ENCODE data around the gene PLXNA2.

DNA sequence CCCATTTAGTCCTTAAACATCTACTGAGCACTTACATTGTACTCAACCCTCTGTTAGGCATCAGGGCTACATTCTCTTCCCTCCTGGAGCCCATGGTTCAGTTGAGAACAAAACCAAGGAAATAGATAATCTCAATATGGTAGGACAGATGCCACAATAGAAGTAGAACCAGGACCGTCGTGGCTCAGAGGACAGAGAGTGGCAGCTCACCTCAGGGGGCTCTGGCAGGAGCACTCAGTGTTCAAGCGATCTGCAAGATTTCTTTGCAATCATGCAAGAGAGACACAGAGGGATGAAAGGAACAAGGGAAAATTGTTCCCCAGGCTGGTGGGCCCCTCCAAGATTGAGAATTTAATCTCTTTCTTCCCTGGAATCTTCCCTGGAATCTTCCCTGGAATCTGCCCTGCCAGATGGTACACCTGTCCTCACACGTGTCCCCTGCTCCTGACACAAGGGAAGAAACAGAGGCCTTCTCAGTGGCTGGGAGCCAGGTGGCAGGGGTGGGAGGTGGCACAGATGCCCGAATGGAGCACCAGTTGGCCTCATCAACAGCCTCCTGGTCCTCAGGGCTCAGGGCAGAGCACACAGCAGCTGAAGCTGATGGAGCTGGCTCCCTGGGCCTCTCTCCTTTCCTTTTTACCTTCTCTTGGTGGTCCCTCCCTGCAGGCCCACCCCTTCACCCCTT is 135.4 kb downstream of the PLXNA2 start:
- TF ChIP-seq SRSF9 (IDR thresholded peaks at IDR 0.05; ENCODE audit: borderline replicate concordance, insufficient read depth, low read depth, low read length, poor library complexity, severe bottlenecking) (no peak), HNRNPUL1 (IDR thresholded peaks at IDR 0.05; ENCODE audit: low read depth, low read length) (no peak), ZNF773 (CRISPR knock-in tag; IDR thresholded peaks at IDR 0.05; ENCODE audit: borderline replicate concordance) (no peak), NFE2L2 (IDR thresholded peaks at IDR 0.05; ENCODE audit: low read length) (no peak), ZNF350 (CRISPR knock-in tag; IDR thresholded peaks at IDR 0.05; ENCODE audit: borderline replicate concordance, low read depth) (no peak), SP1 (IDR thresholded peaks at IDR 0.05) (no peak), SP1 (CRISPR knock-in tag; IDR thresholded peaks at IDR 0.05) (no peak), SIX1 (CRISPR knock-in tag; IDR thresholded peaks at IDR 0.05; ENCODE audit: borderline replicate concordance) (no peak), POLR2AphosphoS2 (IDR thresholded peaks at IDR 0.05; ENCODE audit: low read depth, low read length) (no peak), CHCHD3 (CRISPR knock-in tag; IDR thresholded peaks at IDR 0.05) (no peak)
- TF ChIP-seq, protein P1, sequence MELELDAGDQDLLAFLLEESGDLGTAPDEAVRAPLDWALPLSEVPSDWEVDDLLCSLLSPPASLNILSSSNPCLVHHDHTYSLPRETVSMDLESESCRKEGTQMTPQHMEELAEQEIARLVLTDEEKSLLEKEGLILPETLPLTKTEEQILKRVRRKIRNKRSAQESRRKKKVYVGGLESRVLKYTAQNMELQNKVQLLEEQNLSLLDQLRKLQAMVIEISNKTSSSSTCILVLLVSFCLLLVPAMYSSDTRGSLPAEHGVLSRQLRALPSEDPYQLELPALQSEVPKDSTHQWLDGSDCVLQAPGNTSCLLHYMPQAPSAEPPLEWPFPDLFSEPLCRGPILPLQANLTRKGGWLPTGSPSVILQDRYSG (CRISPR knock-in tag; IDR thresholded peaks at IDR 0.05): no peak
- TF ChIP-seq, protein P2, sequence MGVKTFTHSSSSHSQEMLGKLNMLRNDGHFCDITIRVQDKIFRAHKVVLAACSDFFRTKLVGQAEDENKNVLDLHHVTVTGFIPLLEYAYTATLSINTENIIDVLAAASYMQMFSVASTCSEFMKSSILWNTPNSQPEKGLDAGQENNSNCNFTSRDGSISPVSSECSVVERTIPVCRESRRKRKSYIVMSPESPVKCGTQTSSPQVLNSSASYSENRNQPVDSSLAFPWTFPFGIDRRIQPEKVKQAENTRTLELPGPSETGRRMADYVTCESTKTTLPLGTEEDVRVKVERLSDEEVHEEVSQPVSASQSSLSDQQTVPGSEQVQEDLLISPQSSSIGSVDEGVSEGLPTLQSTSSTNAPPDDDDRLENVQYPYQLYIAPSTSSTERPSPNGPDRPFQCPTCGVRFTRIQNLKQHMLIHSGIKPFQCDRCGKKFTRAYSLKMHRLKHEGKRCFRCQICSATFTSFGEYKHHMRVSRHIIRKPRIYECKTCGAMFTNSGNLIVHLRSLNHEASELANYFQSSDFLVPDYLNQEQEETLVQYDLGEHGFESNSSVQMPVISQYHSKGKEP (CRISPR knock-in tag; IDR thresholded peaks at IDR 0.05): no peak

Data from HepG2 (cell line).